ENCODE measurements around the gene NCKAP5.

- TF ChIP-seq CTCF (IDR thresholded peaks at IDR 0.05) (no peak), POLR2A (IDR thresholded peaks at IDR 0.05) (no peak)
Measured at GRCh38 chr2:133229974-133230373, 338.3 kb downstream of the NCKAP5 start.
